Transverse colon (tissue), 1 donor: ENCODE measurements around the gene TAX1BP1.

Experiments
- EP300 ChIP-seq: sonication (generic); formaldehyde crosslinking; IDR thresholded peaks from one replicate; pipeline ENCODE4 v1.6.1; 2017; ENCODE audit warnings: antibody characterized with exemption, low read depth
- POLR2A ChIP-seq: fragments of 450-650 bp; IDR thresholded peaks from one replicate; pipeline ENCODE4 v1.6.1; 2016; ENCODE audit warnings: antibody characterized with exemption, mild to moderate bottlenecking, moderate library complexity

DNA sequence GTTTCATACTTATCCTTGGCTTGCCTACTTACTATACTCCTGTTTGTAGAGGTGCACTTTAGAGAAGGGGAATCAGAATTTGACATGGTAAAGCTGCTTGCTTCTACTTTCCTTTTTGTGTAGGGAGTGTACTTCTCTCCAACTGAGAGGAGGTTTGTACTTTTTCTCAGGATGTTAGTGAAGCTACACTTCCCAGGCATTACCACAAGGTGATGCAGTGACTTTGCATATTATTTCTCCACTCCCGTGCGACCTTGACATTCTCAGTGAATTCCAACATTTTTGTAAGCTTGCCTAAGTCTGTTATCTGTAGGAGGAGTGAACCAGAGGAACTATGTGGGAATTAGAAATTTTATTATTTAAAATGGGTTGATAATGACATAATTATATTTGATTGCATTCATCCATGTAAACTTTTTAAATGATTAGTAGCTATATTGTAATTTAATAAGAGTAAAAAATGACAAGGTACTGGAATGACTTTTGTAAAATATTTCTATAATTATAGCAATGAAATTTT is 5.2 kb downstream of the TAX1BP1 start:
- TF ChIP-seq EP300 (no peak), POLR2A (no peak)
